Measurements from ENCODE around the gene CCND1. TPM values are rescaled to one million over a fixed set of nuclear protein-coding genes. Genes with fewer than 3 reads are reported as not detected.

Gene CCND1
- total RNA-seq, 1 experiment from 2014 or later: 868 TPM

DNA sequence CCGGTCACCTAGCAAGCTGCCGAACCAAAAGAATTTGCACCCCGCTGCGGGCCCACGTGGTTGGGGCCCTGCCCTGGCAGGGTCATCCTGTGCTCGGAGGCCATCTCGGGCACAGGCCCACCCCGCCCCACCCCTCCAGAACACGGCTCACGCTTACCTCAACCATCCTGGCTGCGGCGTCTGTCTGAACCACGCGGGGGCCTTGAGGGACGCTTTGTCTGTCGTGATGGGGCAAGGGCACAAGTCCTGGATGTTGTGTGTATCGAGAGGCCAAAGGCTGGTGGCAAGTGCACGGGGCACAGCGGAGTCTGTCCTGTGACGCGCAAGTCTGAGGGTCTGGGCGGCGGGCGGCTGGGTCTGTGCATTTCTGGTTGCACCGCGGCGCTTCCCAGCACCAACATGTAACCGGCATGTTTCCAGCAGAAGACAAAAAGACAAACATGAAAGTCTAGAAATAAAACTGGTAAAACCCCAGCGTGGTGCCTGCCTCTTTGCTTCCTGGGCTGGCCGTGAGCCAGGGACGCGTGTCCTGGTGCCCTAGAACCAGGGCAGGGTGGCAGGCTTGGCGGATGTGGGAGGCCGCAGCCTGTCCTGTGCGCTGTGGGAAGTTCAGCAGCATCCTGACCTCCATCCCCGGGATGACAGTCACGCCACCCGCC, 13.2 kb downstream of the CCND1 start:
- Histone ChIP-seq H3K79me2 (ENCODE audit: low read length) (peaks cover 18% of the 10 kb centered on the region), H3K4me1 (ENCODE audit: insufficient read depth, low read length) (peaks cover 63% of the 10 kb centered on the region), H3K27me3 (ENCODE audit: low read length) (no peaks in the 10 kb centered on the region), H3K9me3 (ENCODE audit: low read length) (no peaks in the 10 kb centered on the region), H3F3A (ENCODE audit: low read length, unreplicated experiment) (peaks cover 39% of the 10 kb centered on the region), H3K27ac (ENCODE audit: low read length) (peak overlapping the region; percentile 87), H3K4me2 (ENCODE audit: low read length) (peak overlapping the region; percentile 48), H3K36me3 (ENCODE audit: low read depth, low read length) (peaks cover 42% of the 10 kb centered on the region), H2AFZ (ENCODE audit: low read length) (no peak overlapping the region), H3K9me2 (replicated peaks; ENCODE audit: low read length) (no peaks in the 10 kb centered on the region), H3K4me3 (ENCODE audit: low read length) (peak overlapping the region; percentile 24; the same call in 1 of the 2 replicates), H4K20me1 (ENCODE audit: low read length) (peaks cover 39% of the 10 kb centered on the region), H3K9ac (ENCODE audit: low read length) (peak overlapping the region; percentile 50)
- peak; percentile 86 for DNase-seq
- intact Hi-C loops (cut with micrococcal nuclease): loop anchor here (2.0 kb wide), 1 partner anchor 17 kb away; no protein-coding TSS in a partner anchor
- TF ChIP-seq, protein P1, sequence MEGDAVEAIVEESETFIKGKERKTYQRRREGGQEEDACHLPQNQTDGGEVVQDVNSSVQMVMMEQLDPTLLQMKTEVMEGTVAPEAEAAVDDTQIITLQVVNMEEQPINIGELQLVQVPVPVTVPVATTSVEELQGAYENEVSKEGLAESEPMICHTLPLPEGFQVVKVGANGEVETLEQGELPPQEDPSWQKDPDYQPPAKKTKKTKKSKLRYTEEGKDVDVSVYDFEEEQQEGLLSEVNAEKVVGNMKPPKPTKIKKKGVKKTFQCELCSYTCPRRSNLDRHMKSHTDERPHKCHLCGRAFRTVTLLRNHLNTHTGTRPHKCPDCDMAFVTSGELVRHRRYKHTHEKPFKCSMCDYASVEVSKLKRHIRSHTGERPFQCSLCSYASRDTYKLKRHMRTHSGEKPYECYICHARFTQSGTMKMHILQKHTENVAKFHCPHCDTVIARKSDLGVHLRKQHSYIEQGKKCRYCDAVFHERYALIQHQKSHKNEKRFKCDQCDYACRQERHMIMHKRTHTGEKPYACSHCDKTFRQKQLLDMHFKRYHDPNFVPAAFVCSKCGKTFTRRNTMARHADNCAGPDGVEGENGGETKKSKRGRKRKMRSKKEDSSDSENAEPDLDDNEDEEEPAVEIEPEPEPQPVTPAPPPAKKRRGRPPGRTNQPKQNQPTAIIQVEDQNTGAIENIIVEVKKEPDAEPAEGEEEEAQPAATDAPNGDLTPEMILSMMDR (conservative IDR thresholded peaks at IDR 0.05; ENCODE audit: low read depth, low read length): no peak
- TF ChIP-seq EZH2phosphoT487 (IDR thresholded peaks at IDR 0.05; ENCODE audit: borderline replicate concordance, low read length) (no peak), EZH2 (IDR thresholded peaks at IDR 0.05; ENCODE audit: low read length, unreplicated experiment) (no peak)
- BruUV-seq (replicated peaks): TSS peak; percentile 31
- CTCF ChIA-PET: no interaction called here
- peak; percentile 50 for ATAC-seq
- POLR2A ChIA-PET (ENCODE audit: unreplicated experiment): interaction anchor here (0.6 kb wide), 1 partner anchor 20 kb away, joined by 3 read pairs; no protein-coding TSS in a partner anchor

DNA sequence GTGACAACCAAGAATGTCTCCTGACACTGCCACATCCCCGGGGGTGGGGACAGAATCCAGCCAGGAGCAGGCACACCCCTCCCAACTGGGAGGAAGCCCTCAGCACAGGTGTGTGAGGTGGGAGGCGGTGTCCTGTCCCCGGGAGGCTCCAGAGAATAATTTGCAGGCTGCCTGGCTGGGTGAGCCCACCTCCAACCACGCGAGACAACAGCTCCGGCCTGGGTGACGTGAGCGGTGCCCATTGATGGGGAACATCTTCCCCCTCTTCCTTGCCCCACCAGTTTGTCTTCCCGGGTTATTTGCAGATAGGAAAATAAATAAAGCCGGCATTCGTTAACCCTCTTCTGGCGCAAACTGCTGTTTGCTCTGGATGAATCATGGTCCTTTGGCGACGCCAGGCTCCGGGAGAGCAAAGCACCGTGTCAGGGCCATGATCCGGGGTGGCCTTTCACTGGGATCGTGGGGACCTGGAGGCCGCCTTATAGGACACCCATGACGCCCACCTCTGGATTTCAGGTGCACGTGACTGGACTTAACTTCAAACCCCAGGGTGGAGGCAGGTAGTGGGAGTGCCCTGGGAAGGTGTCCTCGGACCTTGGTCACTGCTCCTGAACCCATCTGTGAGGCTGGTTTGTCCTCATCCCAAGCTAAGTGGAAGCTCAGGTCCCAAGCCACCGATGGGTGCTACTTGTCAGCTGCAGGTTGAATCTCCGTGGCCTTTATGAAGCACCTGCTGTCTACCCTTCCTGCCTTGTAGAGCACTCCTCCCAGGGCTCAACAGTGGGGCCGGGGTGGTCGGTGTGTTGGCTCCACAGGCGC, 13.9 kb downstream of the CCND1 start:
- Histone ChIP-seq H3K9ac (ENCODE audit: low read length) (peak overlapping the region; percentile 50), H3K9me3 (ENCODE audit: low read length) (no peaks in the 10 kb centered on the region), H3K9me2 (replicated peaks; ENCODE audit: low read length) (no peaks in the 10 kb centered on the region), H3K27ac (ENCODE audit: low read length) (peak overlapping the region; percentile 87), H3F3A (ENCODE audit: low read length, unreplicated experiment) (peaks cover 34% of the 10 kb centered on the region), H4K20me1 (ENCODE audit: low read length) (peaks cover 31% of the 10 kb centered on the region), H3K4me2 (ENCODE audit: low read length) (peak overlapping the region; percentile 48), H2AFZ (ENCODE audit: low read length) (no peak overlapping the region), H3K27me3 (ENCODE audit: low read length) (no peaks in the 10 kb centered on the region), H3K4me1 (ENCODE audit: insufficient read depth, low read length) (peaks cover 55% of the 10 kb centered on the region), H3K4me3 (ENCODE audit: low read length) (no peak overlapping the region; the same call in 1 of the 2 replicates), H3K79me2 (ENCODE audit: low read length) (peaks cover 11% of the 10 kb centered on the region; the same call in 1 of the 2 replicates), H3K36me3 (ENCODE audit: low read depth, low read length) (peaks cover 35% of the 10 kb centered on the region)
- DNase-seq: peak; percentile 97
- ChIA-PET CTCF (no interaction called here), POLR2A (ENCODE audit: unreplicated experiment) (interaction anchor here (0.6 kb wide), 1 partner anchor 19 kb away, joined by 3 read pairs; no protein-coding TSS in a partner anchor)
- intact Hi-C loops (cut with micrococcal nuclease): loop anchor here (2.0 kb wide), 1 partner anchor 16 kb away; no protein-coding TSS in a partner anchor
- TF ChIP-seq EZH2phosphoT487 (IDR thresholded peaks at IDR 0.05; ENCODE audit: borderline replicate concordance, low read length) (peak; percentile 95), EZH2 (IDR thresholded peaks at IDR 0.05; ENCODE audit: low read length, unreplicated experiment) (no peak)
- TF ChIP-seq, protein P1 (conservative IDR thresholded peaks at IDR 0.05; ENCODE audit: low read depth, low read length): no peak
- no TSS peak for BruUV-seq (replicated peaks)
- peak; percentile 62 for ATAC-seq

Measured in PC-3 (cell line).